Measurements from ENCODE around the gene IDH1. TPM values are rescaled to one million over a fixed set of nuclear protein-coding genes. Genes with fewer than 3 reads are reported as not detected.
A peak's percentile ranks its signal among the peaks of the same experiment; 100 is the strongest.

The IDH1 gene
- total and polyA plus RNA-seq, 2 donors (not counting 1 experiment from before 2014, with no cell fraction given) = 13.9 to 41.4 TPM

GRCh38 chr2:208250388-208250787 lies 4.5 kb downstream of the IDH1 start:
- TF ChIP-seq, protein P1, sequence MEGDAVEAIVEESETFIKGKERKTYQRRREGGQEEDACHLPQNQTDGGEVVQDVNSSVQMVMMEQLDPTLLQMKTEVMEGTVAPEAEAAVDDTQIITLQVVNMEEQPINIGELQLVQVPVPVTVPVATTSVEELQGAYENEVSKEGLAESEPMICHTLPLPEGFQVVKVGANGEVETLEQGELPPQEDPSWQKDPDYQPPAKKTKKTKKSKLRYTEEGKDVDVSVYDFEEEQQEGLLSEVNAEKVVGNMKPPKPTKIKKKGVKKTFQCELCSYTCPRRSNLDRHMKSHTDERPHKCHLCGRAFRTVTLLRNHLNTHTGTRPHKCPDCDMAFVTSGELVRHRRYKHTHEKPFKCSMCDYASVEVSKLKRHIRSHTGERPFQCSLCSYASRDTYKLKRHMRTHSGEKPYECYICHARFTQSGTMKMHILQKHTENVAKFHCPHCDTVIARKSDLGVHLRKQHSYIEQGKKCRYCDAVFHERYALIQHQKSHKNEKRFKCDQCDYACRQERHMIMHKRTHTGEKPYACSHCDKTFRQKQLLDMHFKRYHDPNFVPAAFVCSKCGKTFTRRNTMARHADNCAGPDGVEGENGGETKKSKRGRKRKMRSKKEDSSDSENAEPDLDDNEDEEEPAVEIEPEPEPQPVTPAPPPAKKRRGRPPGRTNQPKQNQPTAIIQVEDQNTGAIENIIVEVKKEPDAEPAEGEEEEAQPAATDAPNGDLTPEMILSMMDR (IDR thresholded peaks at IDR 0.05) = no peak
- no peak for TF ChIP-seq EZH2 (IDR thresholded peaks at IDR 0.05; ENCODE audit: borderline replicate concordance, insufficient read depth, low read depth, low read length, poor library complexity, severe bottlenecking)
- no peak overlapping the region for H3K9ac ChIP-seq (ENCODE audit: low read length)
- ATAC-seq (ENCODE audit: low read depth) = no peak
- Mint-ChIP-seq H3K27ac (no peak overlapping the region), H3K4me3 (peak overlapping the region; percentile 19), H3K27me3 (no peaks in the 10 kb centered on the region), H3K4me1 (peaks cover 48% of the 10 kb centered on the region), H3K9me3 (ENCODE audit: insufficient read depth) (no peaks in the 10 kb centered on the region)
- H4K20me1 ChIP-seq (ENCODE audit: control insufficient read depth, insufficient read depth, low read length, poor library complexity, severe bottlenecking) = no peaks in the 10 kb centered on the region
- intact Hi-C loops (cut with micrococcal nuclease) = loop anchor here (10.0 kb wide), 2 partner anchors 506 to 1086 kb away; partner anchors contain the start of gene KLF7
- no peaks in the 10 kb centered on the region for H3K27me3 ChIP-seq (replicated peaks in 1 of 4; ENCODE audit: control extremely low read depth in 1 of 4, control insufficient read depth in 3 of 4, insufficient read depth in 4 of 4, low read length in 3 of 4)
- H3K9me3 ChIP-seq (ENCODE audit: control extremely low read depth in 1 of 3, control insufficient read depth in 2 of 3, insufficient read depth in 1 of 3, low read length in 2 of 3) = no peaks in the 10 kb centered on the region
- H2AFZ ChIP-seq (ENCODE audit: insufficient read depth, low read depth, low read length, poor library complexity, severe bottlenecking) = no peak overlapping the region
- WGBS (ENCODE audit: insufficient coverage) = 20% methylated on average over 1 of the region's 2 CpGs
- H3K27ac ChIP-seq (ENCODE audit: low read length in 2 of 2) = peak overlapping the region in 1 of 2 donors; percentile 47
- CTCF ChIA-PET = interaction anchor here (0.6 kb wide), 2 partner anchors 42 to 125 kb away, joined by 3 to 5 read pairs; no protein-coding TSS in a partner anchor
- peaks cover 15 to 47% of the 10 kb centered on the region in 2 experiments for H3K36me3 ChIP-seq (replicated peaks in 1 of 2; ENCODE audit: control extremely low read depth in 1 of 2, control insufficient read depth in 1 of 2, extremely low read depth in 1 of 2, insufficient read depth in 2 of 2, low read length in 1 of 2)
- no peak for DNase-seq
- POLR2A ChIA-PET = no interaction called here
- H3K4me1 ChIP-seq (ENCODE audit: control insufficient read depth in 2 of 2, insufficient read depth in 2 of 2, low read length in 2 of 2) = peaks cover 25 to 37% of the 10 kb centered on the region in 2 donors
- peaks cover 32% of the 10 kb centered on the region for H3K79me2 ChIP-seq (ENCODE audit: control insufficient read depth, insufficient read depth, low read length)
- no peak overlapping the region for H3K4me3 ChIP-seq (ENCODE audit: control extremely low read depth in 1 of 5, extremely low read depth in 1 of 5, insufficient read depth in 1 of 5, low read depth in 2 of 5, low read length in 4 of 5)
- peak overlapping the region; percentile 40 for H3K4me2 ChIP-seq (replicated peaks; ENCODE audit: low read depth, low read length, poor library complexity, severe bottlenecking)

DNA sequence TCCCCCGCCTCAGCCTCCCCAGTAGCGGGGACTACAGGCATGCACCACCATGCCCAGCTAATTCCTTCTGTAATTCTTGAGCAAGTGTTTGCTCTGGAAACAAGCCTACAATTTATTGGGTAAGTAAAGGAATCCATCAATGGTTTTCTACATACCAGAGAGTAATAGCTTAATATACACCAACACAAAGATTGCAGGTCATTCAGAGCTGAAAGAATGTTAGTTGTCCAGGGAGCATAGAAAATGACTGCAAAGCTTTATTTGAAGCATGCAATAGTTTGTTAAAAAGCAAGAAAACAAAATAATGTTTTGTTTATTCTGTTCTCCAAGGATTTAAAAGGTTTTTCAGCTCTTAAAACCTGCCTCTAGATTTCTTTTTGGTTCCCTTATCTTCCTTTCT lies 5.6 kb downstream of the IDH1 start:
- WGBS (ENCODE audit: insufficient coverage) = 100% methylated on average over 1 of the region's 2 CpGs
- Mint-ChIP-seq H3K4me1 (peaks cover 40% of the 10 kb centered on the region), H3K4me3 (no peak overlapping the region), H3K27ac (no peak overlapping the region), H3K27me3 (no peaks in the 10 kb centered on the region), H3K9me3 (ENCODE audit: insufficient read depth) (no peaks in the 10 kb centered on the region)
- Histone ChIP-seq H2AFZ (ENCODE audit: insufficient read depth, low read depth, low read length, poor library complexity, severe bottlenecking) (no peak overlapping the region), H3K4me1 (ENCODE audit: control insufficient read depth in 2 of 2, insufficient read depth in 2 of 2, low read length in 2 of 2) (peaks cover 24 to 37% of the 10 kb centered on the region in 2 donors), H3K9me3 (ENCODE audit: control extremely low read depth in 1 of 3, control insufficient read depth in 2 of 3, insufficient read depth in 1 of 3, low read length in 2 of 3) (no peaks in the 10 kb centered on the region), H3K27me3 (replicated peaks in 1 of 4; ENCODE audit: control extremely low read depth in 1 of 4, control insufficient read depth in 3 of 4, insufficient read depth in 4 of 4, low read length in 3 of 4) (no peaks in the 10 kb centered on the region), H3K4me3 (ENCODE audit: control extremely low read depth in 1 of 5, extremely low read depth in 1 of 5, insufficient read depth in 1 of 5, low read depth in 2 of 5, low read length in 4 of 5) (no peak overlapping the region), H3K79me2 (ENCODE audit: control insufficient read depth, insufficient read depth, low read length) (peaks cover 25% of the 10 kb centered on the region), H3K27ac (ENCODE audit: low read length in 2 of 2) (no peak overlapping the region), H4K20me1 (ENCODE audit: control insufficient read depth, insufficient read depth, low read length, poor library complexity, severe bottlenecking) (no peaks in the 10 kb centered on the region), H3K4me2 (replicated peaks; ENCODE audit: low read depth, low read length, poor library complexity, severe bottlenecking) (no peak overlapping the region), H3K9ac (ENCODE audit: low read length) (no peak overlapping the region), H3K36me3 (replicated peaks in 1 of 2; ENCODE audit: control extremely low read depth in 1 of 2, control insufficient read depth in 1 of 2, extremely low read depth in 1 of 2, insufficient read depth in 2 of 2, low read length in 1 of 2) (peaks cover 15 to 57% of the 10 kb centered on the region in 2 experiments)
- ChIA-PET CTCF (interaction anchor here (1.3 kb wide), 1 partner anchor 16 kb away, joined by 3 read pairs; no protein-coding TSS in a partner anchor), POLR2A (no interaction called here)
- DNase-seq = no peak
- intact Hi-C loops (cut with micrococcal nuclease) = no loop called here
- no peak for ATAC-seq (ENCODE audit: low read depth)
- no peak for TF ChIP-seq EZH2 (IDR thresholded peaks at IDR 0.05; ENCODE audit: borderline replicate concordance, insufficient read depth, low read depth, low read length, poor library complexity, severe bottlenecking)
- TF ChIP-seq, protein P1 (IDR thresholded peaks at IDR 0.05) = no peak

All from B cell (primary cell).